PFSK-1 (cell line): ENCODE measurements around the gene PCSK6. TPM values are rescaled to one million over a fixed set of nuclear protein-coding genes. Genes with fewer than 3 reads are reported as not detected.

ENCODE experiments used
- FOXP2 ChIP-seq: optimal IDR thresholded peaks from 2 replicates; pipeline ENCODE3; 2011; ENCODE audit warnings: borderline replicate concordance, control low read depth, inconsistent platforms; ENCODE audit not compliant: insufficient read depth; ENCODE audit errors: extremely low read length, extremely low read depth
- POLR2AphosphoS5 ChIP-seq: IDR thresholded peaks from 2 replicates; pipeline ENCODE4 v1.6.1; 2012; ENCODE audit warnings: low read depth, mild to moderate bottlenecking, control low read depth, low read length, moderate library complexity
- SIN3A ChIP-seq: IDR thresholded peaks from 2 replicates; pipeline ENCODE4 v1.6.1; 2012; ENCODE audit warnings: mild to moderate bottlenecking, low read length, moderate library complexity, borderline replicate concordance; ENCODE audit not compliant: insufficient read depth
- TAF1 ChIP-seq: IDR thresholded peaks from 2 replicates; pipeline ENCODE4 v1.6.1; 2012; ENCODE audit warnings: low read length, control low read depth, borderline replicate concordance; ENCODE audit not compliant: insufficient read depth
- polyA plus RNA-seq: library from polyadenylated mRNA; unstranded; fragments of >200 nt; gene quantifications from one replicate; pipeline ENCODE4 v1.2.1, GENCODE V29; 2012; ENCODE audit warnings: low read depth, missing spikeins; ENCODE audit not compliant: insufficient read length
- TF ChIP-seq, protein P1 (sequence below), 2 experiments: IDR thresholded peaks; 2 replicates each; pipeline versions ENCODE4 v1.6.1 to v1.8.0; 2011 to 2012; ENCODE audit warnings: low read depth in 2 of 2, low read length in 2 of 2, control low read depth in 1 of 2, inconsistent platforms in 1 of 2, mild to moderate bottlenecking in 1 of 2, moderate library complexity in 1 of 2; ENCODE audit not compliant: insufficient read depth in 1 of 2

The PCSK6 gene
- polyA plus RNA-seq, result 108 TPM

DNA sequence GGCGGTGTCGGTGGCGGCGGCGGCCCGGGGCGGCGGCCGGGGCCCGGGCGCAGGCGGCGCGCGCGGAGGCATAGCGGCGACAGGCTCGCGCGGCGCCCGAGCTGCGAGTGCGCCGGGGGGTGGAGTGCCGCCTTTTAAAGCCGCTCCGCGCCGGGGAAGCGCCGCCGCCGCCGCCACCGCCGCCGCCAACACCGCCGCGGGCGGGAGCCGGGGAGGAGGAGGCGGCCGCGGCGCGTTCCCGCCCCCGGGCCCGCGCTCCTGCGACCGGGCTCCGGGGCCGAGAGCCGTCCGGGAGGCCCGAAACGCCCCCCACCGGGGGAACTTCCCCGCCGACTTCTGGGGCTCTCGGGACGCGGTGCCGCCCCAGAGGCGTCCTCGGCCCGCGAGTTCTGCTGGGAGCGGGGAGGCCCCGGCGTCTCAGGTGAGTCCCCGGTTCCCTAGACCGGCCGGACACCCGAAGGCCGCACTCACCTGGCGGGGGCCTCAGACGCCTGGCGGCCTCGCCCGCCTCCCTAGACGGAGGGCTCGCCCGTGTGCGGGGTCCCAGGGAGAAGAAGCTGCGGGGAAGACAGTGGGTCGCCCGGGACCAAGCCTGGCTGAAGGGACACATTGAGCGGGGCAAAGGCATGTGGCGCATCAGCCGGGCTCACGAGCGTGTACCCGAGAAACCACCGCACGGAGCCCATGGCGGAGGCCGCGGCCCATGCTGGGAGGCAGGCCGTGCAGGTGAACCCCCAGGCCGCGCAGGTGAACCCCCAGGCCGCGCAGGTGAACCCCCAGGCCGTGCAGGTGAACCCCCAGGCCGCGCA lies at the start of gene PCSK6:
Gene PCSK6, minus strand, starts transcription at position 109 of the 809 bp plus-strand sequence. Its CDS starts 37 bp downstream, at position 72.
- TF ChIP-seq POLR2AphosphoS5 (no peak), TAF1 (no peak), SIN3A (no peak), FOXP2 (no peak)
- TF ChIP-seq, protein P1, sequence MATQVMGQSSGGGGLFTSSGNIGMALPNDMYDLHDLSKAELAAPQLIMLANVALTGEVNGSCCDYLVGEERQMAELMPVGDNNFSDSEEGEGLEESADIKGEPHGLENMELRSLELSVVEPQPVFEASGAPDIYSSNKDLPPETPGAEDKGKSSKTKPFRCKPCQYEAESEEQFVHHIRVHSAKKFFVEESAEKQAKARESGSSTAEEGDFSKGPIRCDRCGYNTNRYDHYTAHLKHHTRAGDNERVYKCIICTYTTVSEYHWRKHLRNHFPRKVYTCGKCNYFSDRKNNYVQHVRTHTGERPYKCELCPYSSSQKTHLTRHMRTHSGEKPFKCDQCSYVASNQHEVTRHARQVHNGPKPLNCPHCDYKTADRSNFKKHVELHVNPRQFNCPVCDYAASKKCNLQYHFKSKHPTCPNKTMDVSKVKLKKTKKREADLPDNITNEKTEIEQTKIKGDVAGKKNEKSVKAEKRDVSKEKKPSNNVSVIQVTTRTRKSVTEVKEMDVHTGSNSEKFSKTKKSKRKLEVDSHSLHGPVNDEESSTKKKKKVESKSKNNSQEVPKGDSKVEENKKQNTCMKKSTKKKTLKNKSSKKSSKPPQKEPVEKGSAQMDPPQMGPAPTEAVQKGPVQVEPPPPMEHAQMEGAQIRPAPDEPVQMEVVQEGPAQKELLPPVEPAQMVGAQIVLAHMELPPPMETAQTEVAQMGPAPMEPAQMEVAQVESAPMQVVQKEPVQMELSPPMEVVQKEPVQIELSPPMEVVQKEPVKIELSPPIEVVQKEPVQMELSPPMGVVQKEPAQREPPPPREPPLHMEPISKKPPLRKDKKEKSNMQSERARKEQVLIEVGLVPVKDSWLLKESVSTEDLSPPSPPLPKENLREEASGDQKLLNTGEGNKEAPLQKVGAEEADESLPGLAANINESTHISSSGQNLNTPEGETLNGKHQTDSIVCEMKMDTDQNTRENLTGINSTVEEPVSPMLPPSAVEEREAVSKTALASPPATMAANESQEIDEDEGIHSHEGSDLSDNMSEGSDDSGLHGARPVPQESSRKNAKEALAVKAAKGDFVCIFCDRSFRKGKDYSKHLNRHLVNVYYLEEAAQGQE (IDR thresholded peaks at IDR 0.05; ENCODE audit: insufficient read depth in 1 of 2, low read depth in 2 of 2, low read length in 2 of 2), result no peak

GRCh38 chr15:101538996-101539395 lies 49.5 kb upstream of the PCSK6 start:
- TF ChIP-seq, protein P1 (IDR thresholded peaks at IDR 0.05; ENCODE audit: insufficient read depth in 1 of 2, low read depth in 2 of 2, low read length in 2 of 2), result no peak
- TF ChIP-seq FOXP2 (no peak), POLR2AphosphoS5 (no peak), TAF1 (no peak), SIN3A (no peak)

- TF ChIP-seq POLR2AphosphoS5 (no peak), SIN3A (no peak), TAF1 (no peak), FOXP2 (no peak)
- TF ChIP-seq, protein P1 (IDR thresholded peaks at IDR 0.05; ENCODE audit: insufficient read depth in 1 of 2, low read depth in 2 of 2, low read length in 2 of 2), result no peak
Measured at GRCh38 chr15:101538177-101538576, 48.7 kb upstream of the PCSK6 start.

DNA sequence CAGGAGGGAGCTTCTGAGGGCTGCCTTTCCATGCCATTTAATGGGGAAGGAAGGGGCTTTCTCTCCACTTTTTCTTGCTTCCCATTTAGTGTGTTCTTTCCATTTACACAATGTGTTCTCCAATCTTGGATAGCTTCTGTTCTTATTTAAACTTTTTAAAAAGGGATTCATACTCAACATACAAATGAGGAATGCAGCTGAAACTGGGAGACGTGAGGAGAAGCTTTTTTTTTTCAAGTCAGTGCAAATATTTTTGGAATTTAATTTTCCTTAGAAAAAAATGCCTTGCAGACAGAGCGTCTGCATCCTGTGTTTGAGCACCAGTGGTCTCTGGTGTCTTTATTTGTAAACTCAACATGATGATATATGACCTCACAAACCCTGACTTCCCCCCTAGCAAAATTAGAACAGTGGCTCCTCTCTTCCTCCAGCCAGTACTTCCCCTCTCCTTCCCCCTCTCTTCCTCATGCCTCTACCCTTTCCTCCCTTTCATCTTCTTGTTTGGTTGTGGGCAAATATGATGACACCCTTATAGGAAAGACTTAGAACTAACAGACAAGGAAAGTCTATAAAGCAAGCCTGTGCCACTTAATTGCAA lies 48.1 kb upstream of the PCSK6 start:
- TF ChIP-seq FOXP2, result no peak
- TF ChIP-seq POLR2AphosphoS5, result no peak
- no peak for TF ChIP-seq SIN3A
- TF ChIP-seq, protein P1 (IDR thresholded peaks at IDR 0.05; ENCODE audit: insufficient read depth in 1 of 2, low read depth in 2 of 2, low read length in 2 of 2), result no peak
- no peak for TF ChIP-seq TAF1
